Measurements from ENCODE around the gene PHF13.

The PHF13 gene

GRCh38 chr1:6613361-6614018 is at the start of gene PHF13:
Gene PHF13, plus strand, starts transcription at chr1:6613731. Its CDS starts 336 bp downstream, at chr1:6614067.
- DNase-seq (ENCODE audit: low read depth in 4 of 4, low spot score in 1 of 4) = peak; percentile 97 to 100 (median 98)

DNA sequence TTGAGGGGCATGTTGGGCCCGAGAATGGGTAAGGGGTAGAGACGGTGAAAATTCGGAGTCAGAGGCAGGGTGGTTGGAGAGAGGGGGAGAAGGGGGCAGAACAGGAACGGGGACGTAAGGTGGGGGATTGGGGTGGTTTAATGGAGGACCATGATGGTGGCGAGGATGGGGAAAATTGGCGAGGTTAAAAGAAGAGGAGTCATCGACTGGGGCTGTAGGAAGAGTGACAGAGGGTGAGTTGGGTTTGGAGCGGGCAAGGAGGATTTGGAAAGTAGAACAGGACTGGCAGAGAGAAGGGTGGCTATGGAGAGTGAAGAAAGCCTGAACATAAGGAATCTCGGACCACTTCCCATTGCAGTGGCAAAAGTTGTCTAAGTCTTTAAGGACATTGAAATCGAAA is 44.5 kb upstream of the PHF13 start:
- no peak for DNase-seq (ENCODE audit: low read depth in 4 of 4, low spot score in 1 of 4)

DNA sequence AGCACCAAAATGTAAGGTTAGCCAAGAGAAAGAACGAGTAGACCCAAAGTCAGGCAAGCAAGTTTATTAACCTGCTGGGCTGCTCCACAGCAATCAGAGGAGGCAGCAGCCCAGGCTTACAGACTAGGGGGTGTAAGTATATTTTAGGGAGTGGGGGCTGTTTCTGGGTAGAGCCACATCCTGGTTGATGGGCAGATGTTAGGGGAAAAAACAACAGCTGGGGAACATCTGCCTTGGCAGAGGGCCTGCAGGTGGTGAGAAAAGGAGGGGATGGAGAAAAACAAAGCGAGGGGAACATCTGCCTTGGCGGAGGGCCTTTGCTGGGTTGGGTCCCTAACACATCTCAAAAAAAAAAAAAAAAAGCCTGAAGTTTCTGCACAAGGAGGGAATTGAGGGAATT is 43.4 kb upstream of the PHF13 start:
- DNase-seq (ENCODE audit: low read depth in 4 of 4, low spot score in 1 of 4) = no peak

GRCh38 chr1:6570987-6571386 is 42.5 kb upstream of the PHF13 start:
- DNase-seq (ENCODE audit: low read depth in 4 of 4, low spot score in 1 of 4) = no peak

DNA sequence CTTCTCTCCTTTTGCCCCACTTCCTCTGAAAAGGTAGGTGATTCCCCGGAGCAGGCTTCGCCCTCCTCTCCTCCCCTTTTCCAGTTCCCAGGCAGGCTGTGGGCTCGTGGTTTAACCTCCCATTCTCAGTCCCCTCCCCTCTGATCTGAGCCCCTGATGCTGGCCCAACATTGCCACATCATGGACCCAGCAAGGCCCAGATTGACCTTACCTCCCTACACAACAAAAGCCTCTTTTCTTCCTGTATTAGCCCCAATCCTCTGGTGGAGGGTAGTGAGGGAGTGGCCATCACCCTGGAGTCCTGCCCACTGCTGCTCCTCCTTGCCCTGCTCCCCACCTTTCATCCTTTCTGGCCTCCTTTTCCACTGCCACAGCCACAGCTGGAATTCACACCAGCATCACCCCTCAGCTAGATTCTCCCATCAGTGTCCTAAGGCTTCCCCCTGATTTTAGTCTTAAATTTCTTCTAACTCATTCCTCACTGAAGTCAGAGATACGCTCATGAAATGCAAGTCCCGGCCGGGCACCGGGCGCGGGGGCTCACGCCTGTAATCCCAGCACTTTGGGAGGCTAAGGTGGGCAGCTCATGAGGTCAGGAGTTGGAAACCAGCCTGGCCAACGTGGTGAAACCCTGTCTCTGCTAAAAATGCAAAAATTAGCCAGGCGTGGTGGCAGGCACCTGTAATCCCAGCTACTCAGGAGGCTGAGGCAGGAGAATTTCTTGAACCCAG is 40.7 kb upstream of the PHF13 start:
- no peak for DNase-seq (ENCODE audit: low read depth in 4 of 4, low spot score in 1 of 4)

DNA sequence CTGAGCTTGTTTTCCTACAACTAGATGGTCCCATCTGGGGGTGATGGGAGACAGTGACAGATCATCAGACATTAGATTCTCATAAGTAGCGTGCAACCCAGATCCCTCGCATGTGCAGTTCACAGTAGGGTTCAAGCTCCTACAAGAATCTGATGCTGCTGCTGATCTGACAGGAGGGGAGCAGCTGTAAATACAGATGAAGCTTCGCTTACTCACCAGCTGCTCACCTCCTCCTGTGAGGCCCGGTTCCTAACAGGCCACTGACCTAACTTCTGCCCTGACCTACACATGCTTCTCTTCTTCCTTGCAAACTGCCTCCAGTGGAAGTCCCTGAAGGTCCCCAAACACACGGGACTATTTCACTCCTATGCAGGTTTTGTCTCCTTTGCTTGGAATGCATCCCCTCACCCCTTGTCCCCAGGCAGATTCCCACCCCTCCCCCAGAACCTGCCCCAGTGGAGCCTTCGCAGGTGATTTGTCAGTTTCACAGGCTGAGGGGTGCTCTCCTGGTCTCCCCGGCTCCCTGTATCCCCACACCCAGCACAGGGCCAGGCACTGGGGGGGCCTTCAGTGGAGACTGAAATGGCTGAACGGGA is 39.4 kb upstream of the PHF13 start:
- DNase-seq (ENCODE audit: low read depth in 4 of 4, low spot score in 1 of 4) = no peak

- no peak for DNase-seq (ENCODE audit: low read depth in 4 of 4, low spot score in 1 of 4)
Observed at GRCh38 chr1:6574818-6575217, 38.7 kb upstream of the PHF13 start.

DNA sequence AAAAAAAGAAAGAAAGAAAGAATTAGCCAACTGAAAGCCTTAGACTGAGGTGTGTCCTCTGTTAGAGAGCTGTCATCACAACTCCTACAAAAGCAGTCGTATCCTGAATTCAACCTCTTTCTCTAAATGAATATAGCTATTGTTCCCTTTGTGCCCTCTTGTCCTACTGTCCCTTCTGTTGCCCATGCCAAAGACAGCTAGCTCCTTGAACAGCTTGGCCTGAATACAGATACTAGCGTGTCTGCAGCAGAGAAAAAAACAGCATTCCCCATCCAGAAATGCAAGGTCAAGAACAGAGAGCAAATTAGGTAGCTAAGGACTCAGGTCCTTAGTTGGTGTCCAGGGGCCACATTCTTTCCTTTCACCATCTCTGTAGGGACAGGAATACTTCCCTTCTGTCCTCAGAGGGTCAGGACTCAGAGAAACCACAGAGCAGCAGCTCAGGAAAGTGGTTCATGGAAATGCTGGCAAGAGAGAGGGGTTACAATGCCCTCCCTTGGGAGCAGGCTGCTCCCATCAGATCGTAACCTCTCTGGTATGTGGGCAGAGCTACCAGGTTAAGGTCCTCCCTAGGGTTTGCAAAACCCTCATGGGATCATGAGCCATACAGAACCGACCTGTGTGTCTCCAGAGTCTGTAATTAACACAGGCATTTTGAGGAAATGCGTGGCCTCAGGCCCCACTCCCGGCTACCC is 35.6 kb upstream of the PHF13 start:
- DNase-seq (ENCODE audit: low read depth in 4 of 4, low spot score in 1 of 4) = no peak

- no peak for DNase-seq (ENCODE audit: low read depth in 4 of 4, low spot score in 1 of 4)
Observed at GRCh38 chr1:6578624-6579373, 34.7 kb upstream of the PHF13 start.

GRCh38 chr1:6579374-6580118 is 34.0 kb upstream of the PHF13 start, which contains the start of gene ZBTB48:
Gene ZBTB48, plus strand, starts transcription at chr1:6579994. Its CDS starts 616 bp downstream, at chr1:6580610.
- DNase-seq (ENCODE audit: low read depth in 4 of 4, low spot score in 1 of 4) = peak; percentile 90 to 98 (median 94)

DNA sequence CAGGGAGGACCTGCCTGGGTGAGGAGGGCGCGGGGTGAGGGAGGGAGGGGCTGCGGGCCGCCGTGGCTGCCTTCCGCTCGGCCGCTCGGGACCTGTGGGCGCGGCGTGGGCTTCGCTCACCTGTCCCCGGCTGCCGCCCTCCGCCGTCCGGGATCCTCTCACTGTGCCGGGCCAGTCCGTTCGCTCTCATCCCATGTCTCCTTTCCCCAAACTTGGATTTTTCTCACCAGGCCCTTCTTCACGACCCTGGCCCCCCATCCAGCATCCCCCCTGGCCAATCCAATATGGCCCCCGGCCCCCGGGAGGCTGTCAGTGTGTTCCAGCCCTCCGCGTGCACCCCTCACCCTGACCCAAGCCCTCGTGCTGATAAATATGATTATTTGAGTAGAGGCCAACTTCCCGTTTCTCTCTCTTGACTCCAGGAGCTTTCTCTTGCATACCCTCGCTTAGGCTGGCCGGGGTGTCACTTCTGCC is 33.4 kb upstream of the PHF13 start:
- DNase-seq (ENCODE audit: low read depth in 4 of 4, low spot score in 1 of 4) = no peak

- no peak for DNase-seq (ENCODE audit: low read depth in 4 of 4, low spot score in 1 of 4)
Observed at GRCh38 chr1:6580593-6581409, 32.7 kb upstream of the PHF13 start.

DNA sequence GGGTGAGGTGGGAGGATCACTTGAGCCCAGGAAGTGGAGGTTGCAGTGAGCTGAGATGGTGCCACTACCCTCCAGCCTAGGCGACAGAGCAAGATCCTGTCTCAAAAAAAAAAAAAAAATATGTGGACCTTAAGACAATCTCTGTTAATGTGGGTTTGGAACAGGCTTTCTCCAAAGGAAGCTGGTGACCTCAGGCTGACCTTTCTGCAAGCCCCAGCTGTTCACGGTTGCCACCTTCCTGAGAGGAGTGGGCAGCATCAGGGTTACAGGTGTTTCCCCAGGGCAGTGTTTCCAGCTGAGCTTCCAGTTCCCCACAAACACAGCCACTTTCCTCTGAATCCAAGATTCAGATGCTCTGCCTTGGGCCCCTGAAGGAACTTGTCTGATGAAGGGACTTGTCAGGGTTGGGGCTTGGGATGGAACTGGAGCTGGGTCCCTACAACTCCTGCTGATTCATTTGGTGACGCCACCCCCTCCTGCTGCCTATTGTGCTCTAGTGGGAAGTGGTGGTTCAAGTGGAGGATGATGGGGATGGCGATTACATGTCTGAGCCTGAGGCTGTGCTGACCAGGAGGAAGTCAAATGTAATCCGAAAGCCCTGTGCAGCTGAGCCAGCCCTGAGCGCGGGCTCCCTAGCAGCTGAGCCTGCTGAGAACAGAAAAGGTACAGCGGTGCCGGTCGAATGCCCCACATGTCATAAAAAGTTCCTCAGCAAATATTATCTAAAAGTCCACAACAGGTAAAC is 31.8 kb upstream of the PHF13 start:
- no peak for DNase-seq (ENCODE audit: low read depth in 4 of 4, low spot score in 1 of 4)

DNA sequence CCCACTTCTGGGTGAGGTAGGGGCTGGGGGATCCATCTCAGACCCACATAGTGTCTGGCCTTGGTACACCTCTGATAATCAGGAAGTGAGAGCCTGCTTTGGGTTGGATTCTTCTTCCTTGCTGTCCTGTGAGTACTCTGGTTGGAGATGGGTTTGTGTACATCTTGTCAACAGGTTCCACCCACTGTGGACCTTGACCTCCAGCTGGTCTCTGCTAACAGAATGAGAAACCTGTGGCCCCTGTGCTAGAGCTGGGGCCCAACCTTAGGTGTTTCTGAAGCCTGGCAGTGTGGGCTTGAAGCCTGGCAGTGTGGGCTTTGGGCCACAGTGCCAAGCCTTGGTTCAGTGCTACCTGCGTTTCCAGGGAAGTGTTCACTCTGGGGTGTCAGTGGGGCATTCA is 31.2 kb upstream of the PHF13 start:
- DNase-seq (ENCODE audit: low read depth in 4 of 4, low spot score in 1 of 4) = no peak

DNA sequence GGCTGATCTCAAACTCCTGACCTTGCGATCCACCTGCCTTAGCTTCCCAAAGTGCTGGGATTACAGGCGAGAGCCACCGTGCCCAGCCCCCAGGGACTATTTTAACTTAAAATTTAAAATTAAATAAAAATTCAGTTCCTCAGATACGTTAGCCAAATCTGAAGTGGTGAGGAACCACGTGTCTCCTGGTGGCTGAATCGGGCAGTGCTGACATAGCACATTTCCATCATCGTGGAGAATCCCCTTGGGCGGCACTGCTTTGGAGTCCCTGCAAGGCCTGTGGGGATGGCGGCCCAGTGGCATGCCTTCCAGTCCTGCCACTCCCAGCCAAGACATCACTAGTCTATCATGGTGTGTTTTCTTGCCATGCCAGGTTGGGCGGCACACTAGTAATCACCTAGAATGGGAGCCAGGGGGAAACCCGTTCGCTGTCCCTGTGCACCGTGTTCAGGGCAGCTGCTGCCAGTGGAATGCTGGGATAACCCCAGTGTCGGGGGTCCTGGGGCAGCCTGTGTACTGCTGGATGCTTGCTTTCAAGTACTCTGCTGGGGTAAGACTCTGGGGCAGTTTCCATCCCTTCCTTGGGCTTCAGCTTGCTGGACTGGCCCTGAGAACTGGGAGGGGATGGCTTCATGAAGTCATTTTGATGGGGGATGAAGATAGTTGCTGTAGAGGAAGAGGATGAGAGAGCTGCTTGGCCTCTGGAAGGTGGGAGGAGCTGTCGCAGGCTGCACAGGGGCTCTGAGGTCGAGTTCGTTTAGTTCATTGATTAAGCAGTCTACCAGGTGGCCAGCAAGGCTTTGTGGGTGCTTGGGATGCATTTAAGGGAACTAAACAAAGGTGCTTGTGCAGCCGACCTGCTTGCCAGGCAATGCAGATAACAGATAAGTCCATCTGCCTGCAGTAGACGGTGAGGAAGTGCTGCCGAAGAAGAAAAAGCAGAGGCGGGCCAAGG is 29.1 kb upstream of the PHF13 start:
- DNase-seq (ENCODE audit: low read depth in 4 of 4, low spot score in 1 of 4) = no peak

DNA sequence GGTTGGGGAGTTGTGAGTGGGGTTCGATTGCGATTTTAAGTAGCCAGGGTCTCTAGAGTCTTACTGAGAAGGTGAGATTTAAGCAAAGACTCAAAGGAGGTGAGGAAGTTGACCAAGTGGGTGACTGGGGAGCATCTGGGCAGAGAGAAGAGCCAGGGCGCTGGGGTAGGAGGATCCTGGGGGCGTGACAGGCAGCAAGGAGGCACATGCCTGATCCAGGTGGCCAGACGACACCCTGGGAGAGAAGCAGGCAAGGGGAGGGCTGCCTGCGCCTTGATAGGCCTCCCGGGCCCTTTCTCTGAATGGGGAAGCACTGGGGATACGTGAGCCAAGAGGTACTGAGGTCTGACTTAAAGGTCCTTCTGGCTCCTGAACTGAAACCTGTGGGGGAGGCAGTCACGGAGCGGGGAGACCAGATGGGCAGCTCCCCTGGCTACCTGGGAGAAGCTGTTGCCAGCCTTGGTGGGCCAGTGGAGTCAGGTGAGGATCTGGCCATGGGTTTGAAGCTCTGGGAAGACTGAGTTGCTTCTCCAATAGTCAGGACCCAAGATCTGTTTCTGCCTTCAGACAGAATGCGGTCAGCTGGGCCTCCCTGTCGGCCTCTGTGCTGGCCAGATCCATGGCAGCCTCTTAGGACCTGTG is 28.3 kb upstream of the PHF13 start:
- no peak for DNase-seq (ENCODE audit: low read depth in 4 of 4, low spot score in 1 of 4)

DNA sequence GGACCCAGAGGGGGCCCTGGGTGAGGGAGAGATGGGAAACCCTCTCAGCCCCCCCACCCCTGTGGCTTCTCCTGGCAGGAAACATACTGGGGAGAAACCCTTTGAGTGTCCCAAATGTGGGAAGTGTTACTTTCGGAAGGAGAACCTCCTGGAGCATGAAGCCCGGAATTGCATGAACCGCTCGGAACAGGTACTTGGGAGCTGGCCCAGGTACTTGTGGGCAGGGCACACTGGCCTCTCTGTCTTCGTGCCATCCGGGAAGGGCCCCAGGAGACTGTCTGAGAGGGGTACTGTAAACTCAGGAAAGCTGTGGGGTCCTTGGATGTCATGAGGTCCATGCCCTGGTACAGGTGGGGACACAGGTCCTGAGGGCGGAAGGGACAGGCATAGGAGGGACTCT is 27.7 kb upstream of the PHF13 start:
- no peak for DNase-seq (ENCODE audit: low read depth in 4 of 4, low spot score in 1 of 4)

Data from stimulated activated CD4-positive, alpha-beta T cell treated with anti-CD3 and anti-CD28 coated beads, Interleukin-1b, Interleukin-23, amount 100 ng/mL, for 24 hours (primary cell).